Endodermal cell (in vitro differentiated cells): ENCODE results near the gene ATP13A3. TPM values are rescaled to one million over a fixed set of nuclear protein-coding genes. Genes with fewer than 3 reads are reported as not detected.

Source experiments
- DNase-seq: peaks from one replicate; pipeline ENCODE4 v3.0.0-alpha.2; 2017
- H3K27ac ChIP-seq: 2 replicates; pipeline ENCODE4 v1.5.1; 2013; ENCODE audit warnings: mild to moderate bottlenecking, low read depth, low read length, moderate library complexity
- H3K27me3 ChIP-seq: 2 replicates; pipeline ENCODE4 v1.6.1; 2013; ENCODE audit warnings: mild to moderate bottlenecking, low read length, moderate library complexity; ENCODE audit not compliant: insufficient read depth, control insufficient read depth, poor library complexity, severe bottlenecking
- H3K36me3 ChIP-seq: 2 replicates; pipeline ENCODE4 v1.7.0; 2013; ENCODE audit warnings: mild to moderate bottlenecking, low read length, moderate library complexity; ENCODE audit not compliant: control insufficient read depth, insufficient read depth
- H3K4me1 ChIP-seq: one replicate; pipeline ENCODE4 v1.7.0; 2013; ENCODE audit warnings: low read length; ENCODE audit not compliant: control insufficient read depth, insufficient read depth
- H3K4me3 ChIP-seq: 2 replicates; pipeline ENCODE4 v1.5.1; 2013; ENCODE audit warnings: mild to moderate bottlenecking, low read length, moderate library complexity
- H3K9ac ChIP-seq: 2 replicates; pipeline ENCODE4 v1.6.1; 2013; ENCODE audit warnings: mild to moderate bottlenecking, low read length, moderate library complexity; ENCODE audit not compliant: poor library complexity, severe bottlenecking; ENCODE audit errors: extremely low read depth
- H3K9me3 ChIP-seq: 2 replicates; pipeline ENCODE4 v1.6.1; 2013; ENCODE audit warnings: mild to moderate bottlenecking, low read length, moderate library complexity; ENCODE audit not compliant: control insufficient read depth
- H3K27ac Mint-ChIP-seq: 2 replicates; pipeline ENCODE4 v1.8.0; 2020; ENCODE audit warnings: mixed read lengths
- H3K27me3 Mint-ChIP-seq: 2 replicates; pipeline ENCODE4 v1.8.0; 2021; ENCODE audit warnings: mild to moderate bottlenecking, mixed read lengths; ENCODE audit not compliant: insufficient read depth
- H3K36me3 Mint-ChIP-seq: 2 replicates; pipeline ENCODE4 v1.8.0; 2020; ENCODE audit warnings: low read depth, mixed read lengths
- H3K4me1 Mint-ChIP-seq: 2 replicates; pipeline ENCODE4 v1.8.0; 2020; ENCODE audit warnings: mixed read lengths
- H3K4me3 Mint-ChIP-seq: 2 replicates; pipeline ENCODE4 v1.8.0; 2020; ENCODE audit warnings: mild to moderate bottlenecking, moderate library complexity, mixed read lengths
- H3K9me3 Mint-ChIP-seq: 2 replicates; pipeline ENCODE4 v1.8.0; 2020; ENCODE audit warnings: mild to moderate bottlenecking, mixed read lengths
- WGBS, 2 experiments: methylation state at CpG; one replicate each; pipeline versions ENCODE4 v1.1.5 to v1.1.7; 2013; ENCODE audit warnings: missing lambda C conversion rate in 2 of 2, mixed read lengths in 1 of 2; ENCODE audit not compliant: insufficient coverage in 1 of 2, insufficient read length in 1 of 2; 5-methylcytosine and 5-hydroxymethylcytosine counted together
- total RNA-seq, 2 donors: library from RNA; stranded (reverse); fragmentation: NEBNext Ultra II Directional in 1 of 2; extraction: Animal tissue kit (Norgen Biotek cat#: 25700) in 1 of 2; gene quantifications; 2 replicates in 1 of 2; 3 replicates in 1 of 2; pipeline ENCODE4 v1.2.1, GENCODE V29; 2021
- TF ChIP-seq, protein P1 (sequence below): fragments of 200-600 bp; sonication (generic); conservative IDR thresholded peaks from 2 replicates; pipeline ENCODE4 v1.5.0; 2021; ENCODE audit warnings: antibody characterized with exemption, mild to moderate bottlenecking

ATP13A3 gene
- total RNA-seq, 2 donors from 2014 or later = 99.7 to 125 TPM

DNA sequence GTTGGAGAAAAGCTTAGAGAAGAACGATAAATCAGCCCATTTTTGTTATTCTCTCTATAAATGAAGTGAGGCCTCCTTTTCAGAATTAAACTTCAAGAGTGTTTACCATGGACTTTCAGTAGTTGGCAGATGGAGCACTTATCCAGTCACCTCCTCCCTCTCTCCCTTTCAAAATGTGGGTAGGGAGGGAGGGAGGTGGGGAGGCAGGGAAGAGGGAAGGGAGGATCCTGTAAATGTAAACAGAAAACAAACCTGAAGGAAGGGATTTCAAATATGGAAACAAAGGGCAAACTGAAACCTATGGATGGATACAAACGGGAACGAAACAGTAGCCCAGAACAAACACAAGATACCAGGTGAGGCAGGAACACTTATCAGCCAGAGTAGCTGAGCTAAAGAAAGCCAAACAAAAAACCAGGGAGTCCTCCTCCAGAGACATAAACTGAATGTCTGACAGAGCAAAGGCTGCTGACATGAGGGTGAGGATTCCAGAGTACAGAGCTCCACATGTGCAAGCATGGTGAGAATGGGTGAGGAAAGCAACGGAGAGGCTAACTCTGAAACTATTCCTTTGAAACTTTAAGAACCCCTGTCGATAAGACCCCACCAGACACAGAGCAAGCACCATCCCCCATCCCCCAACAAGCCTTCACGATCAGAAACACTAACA lies 46.8 kb downstream of the ATP13A3 start:
- no peak overlapping the region for H3K27ac ChIP-seq
- TF ChIP-seq, protein P1, sequence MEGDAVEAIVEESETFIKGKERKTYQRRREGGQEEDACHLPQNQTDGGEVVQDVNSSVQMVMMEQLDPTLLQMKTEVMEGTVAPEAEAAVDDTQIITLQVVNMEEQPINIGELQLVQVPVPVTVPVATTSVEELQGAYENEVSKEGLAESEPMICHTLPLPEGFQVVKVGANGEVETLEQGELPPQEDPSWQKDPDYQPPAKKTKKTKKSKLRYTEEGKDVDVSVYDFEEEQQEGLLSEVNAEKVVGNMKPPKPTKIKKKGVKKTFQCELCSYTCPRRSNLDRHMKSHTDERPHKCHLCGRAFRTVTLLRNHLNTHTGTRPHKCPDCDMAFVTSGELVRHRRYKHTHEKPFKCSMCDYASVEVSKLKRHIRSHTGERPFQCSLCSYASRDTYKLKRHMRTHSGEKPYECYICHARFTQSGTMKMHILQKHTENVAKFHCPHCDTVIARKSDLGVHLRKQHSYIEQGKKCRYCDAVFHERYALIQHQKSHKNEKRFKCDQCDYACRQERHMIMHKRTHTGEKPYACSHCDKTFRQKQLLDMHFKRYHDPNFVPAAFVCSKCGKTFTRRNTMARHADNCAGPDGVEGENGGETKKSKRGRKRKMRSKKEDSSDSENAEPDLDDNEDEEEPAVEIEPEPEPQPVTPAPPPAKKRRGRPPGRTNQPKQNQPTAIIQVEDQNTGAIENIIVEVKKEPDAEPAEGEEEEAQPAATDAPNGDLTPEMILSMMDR = no peak
- peak overlapping the region; percentile 47 for H3K4me3 ChIP-seq
- 75 to 100% methylated on average over 3 to 6 of the region's 6 CpGs for WGBS, 2 experiments
- DNase-seq = no peak
- peaks cover 43% of the 10 kb centered on the region for H3K4me1 Mint-ChIP-seq
- H3K27ac Mint-ChIP-seq = peak overlapping the region; percentile 9
- H3K36me3 Mint-ChIP-seq = peaks cover 60% of the 10 kb centered on the region
- H3K9ac ChIP-seq = no peak overlapping the region
- peaks cover 76% of the 10 kb centered on the region for H3K36me3 ChIP-seq
- H3K27me3 Mint-ChIP-seq = no peaks in the 10 kb centered on the region
- no peaks in the 10 kb centered on the region for H3K9me3 ChIP-seq
- H3K9me3 Mint-ChIP-seq = no peaks in the 10 kb centered on the region
- peaks cover 11% of the 10 kb centered on the region for H3K4me1 ChIP-seq
- no peaks in the 10 kb centered on the region for H3K27me3 ChIP-seq
- H3K4me3 Mint-ChIP-seq = peak overlapping the region; percentile 11

DNA sequence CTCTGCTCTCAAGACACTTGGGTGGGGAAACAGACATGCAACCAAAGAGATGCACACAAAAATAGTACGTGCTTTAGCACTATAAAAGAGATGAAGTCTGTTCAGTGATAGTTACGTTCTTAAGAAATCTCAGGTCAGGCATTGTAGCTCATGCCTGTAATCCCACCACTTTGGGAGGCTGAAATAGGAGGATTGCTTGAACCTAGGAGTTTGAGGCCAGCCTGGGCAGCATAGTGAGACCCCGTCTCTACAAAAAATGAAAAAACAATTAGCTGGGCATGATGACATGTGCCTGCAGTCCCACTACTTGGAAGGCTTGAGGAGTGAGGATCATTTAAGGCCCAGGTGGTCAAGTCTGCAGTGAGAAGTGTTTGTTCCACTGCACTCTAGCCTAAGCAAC lies 52.3 kb downstream of the ATP13A3 start:
- Histone ChIP-seq H3K9me3 (no peaks in the 10 kb centered on the region), H3K27me3 (no peaks in the 10 kb centered on the region), H3K27ac (no peak overlapping the region), H3K4me1 (no peaks in the 10 kb centered on the region), H3K4me3 (no peak overlapping the region), H3K9ac (no peak overlapping the region), H3K36me3 (peaks cover 88% of the 10 kb centered on the region)
- H3K27me3 Mint-ChIP-seq = no peaks in the 10 kb centered on the region
- H3K4me3 Mint-ChIP-seq = no peak overlapping the region
- H3K9me3 Mint-ChIP-seq = no peaks in the 10 kb centered on the region
- TF ChIP-seq, protein P1 = no peak
- no peak overlapping the region for H3K27ac Mint-ChIP-seq
- H3K4me1 Mint-ChIP-seq = peaks cover 9% of the 10 kb centered on the region
- no peak for DNase-seq
- WGBS, 2 experiments = 99 to 100% methylated on average over 3 of the region's 3 CpGs
- H3K36me3 Mint-ChIP-seq = peaks cover 71% of the 10 kb centered on the region

DNA sequence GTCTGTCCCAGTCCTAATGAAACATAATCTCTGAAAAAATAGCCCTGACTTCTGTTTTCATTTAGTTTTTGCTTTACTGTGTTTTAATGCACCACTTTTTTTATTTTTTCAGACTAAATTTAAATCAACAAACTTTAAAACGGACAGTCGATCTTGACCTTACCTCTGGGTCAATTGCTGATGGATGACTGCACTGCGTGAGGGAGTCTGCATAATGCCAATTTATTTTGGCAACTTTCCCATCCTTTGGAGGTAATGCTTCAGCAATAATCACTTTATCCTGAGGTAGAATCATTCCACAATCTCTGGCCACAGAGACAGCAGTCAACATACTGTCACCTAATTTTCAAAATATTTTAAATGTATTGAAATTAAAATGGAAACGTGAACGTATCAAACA lies 55.2 kb downstream of the ATP13A3 start:
- H3K9me3 Mint-ChIP-seq = no peaks in the 10 kb centered on the region
- no peak overlapping the region for H3K4me3 Mint-ChIP-seq
- H3K27me3 Mint-ChIP-seq = no peaks in the 10 kb centered on the region
- WGBS, 2 experiments = 95 to 100% methylated on average over 3 to 5 of the region's 5 CpGs
- H3K27ac Mint-ChIP-seq = no peak overlapping the region
- no peak overlapping the region for H3K9ac ChIP-seq
- peaks cover 70% of the 10 kb centered on the region for H3K36me3 Mint-ChIP-seq
- H3K4me1 ChIP-seq = no peaks in the 10 kb centered on the region
- no peaks in the 10 kb centered on the region for H3K4me1 Mint-ChIP-seq
- no peaks in the 10 kb centered on the region for H3K9me3 ChIP-seq
- H3K27ac ChIP-seq = no peak overlapping the region
- DNase-seq = no peak
- TF ChIP-seq, protein P1 = no peak
- no peak overlapping the region for H3K4me3 ChIP-seq
- peaks cover 83% of the 10 kb centered on the region for H3K36me3 ChIP-seq
- H3K27me3 ChIP-seq = no peaks in the 10 kb centered on the region
